GM19397 (cell line): ENCODE measurements around the gene RTP1.
"Not testable (repeated sequence)": the region's sequence is repeated elsewhere in the genome, so short reads cannot be mapped to it uniquely, and the experiment has no call there.

ENCODE experiments used
- ATAC-seq: cut with Tn5 transposase; IDR thresholded peaks from one replicate; pipeline ENCODE4 v1.9.1; 2021; ENCODE audit warnings: mild to moderate bottlenecking, moderate library complexity; ENCODE audit not compliant: unreplicated experiment

Gene RTP1, protein sequence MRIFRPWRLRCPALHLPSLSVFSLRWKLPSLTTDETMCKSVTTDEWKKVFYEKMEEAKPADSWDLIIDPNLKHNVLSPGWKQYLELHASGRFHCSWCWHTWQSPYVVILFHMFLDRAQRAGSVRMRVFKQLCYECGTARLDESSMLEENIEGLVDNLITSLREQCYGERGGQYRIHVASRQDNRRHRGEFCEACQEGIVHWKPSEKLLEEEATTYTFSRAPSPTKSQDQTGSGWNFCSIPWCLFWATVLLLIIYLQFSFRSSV

DNA sequence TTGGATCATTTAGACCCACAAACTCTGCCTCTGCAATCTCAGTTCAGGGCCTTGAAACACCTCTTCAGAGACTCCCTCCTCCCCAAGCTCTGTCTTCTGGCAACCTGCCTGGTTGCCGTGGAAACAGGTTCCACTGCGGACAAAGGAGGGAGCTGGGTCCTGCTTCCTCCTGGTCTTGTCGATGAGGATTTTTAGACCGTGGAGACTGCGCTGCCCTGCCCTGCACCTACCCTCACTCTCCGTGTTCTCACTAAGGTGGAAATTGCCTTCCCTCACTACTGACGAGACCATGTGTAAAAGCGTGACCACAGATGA lies at the start of gene RTP1:
Gene RTP1, plus strand, starts transcription at position 152 of the 315 bp plus-strand sequence. Its CDS starts 30 bp downstream, at position 182.
- ATAC-seq, result no peak

DNA sequence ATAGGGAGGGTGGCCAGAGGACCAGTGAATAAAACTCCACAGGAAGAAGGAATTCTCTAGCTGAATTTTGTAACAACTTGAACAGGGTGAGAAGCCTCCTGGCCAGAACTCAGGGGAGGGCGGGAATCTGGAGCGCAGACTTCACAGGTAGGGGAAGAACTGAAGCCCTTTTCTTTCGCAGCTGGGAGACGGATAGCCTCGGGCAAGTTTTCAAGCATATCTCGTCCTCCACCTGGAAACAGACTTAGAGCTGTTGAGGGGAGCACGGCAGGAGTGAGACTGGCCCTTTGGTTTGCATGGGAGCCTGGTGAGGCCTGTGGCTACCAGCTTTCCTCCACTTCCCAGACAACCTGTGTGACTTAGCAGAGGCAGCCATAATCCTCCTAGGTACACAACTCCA lies 47.1 kb upstream of the RTP1 start:
- ATAC-seq, result no peak

DNA sequence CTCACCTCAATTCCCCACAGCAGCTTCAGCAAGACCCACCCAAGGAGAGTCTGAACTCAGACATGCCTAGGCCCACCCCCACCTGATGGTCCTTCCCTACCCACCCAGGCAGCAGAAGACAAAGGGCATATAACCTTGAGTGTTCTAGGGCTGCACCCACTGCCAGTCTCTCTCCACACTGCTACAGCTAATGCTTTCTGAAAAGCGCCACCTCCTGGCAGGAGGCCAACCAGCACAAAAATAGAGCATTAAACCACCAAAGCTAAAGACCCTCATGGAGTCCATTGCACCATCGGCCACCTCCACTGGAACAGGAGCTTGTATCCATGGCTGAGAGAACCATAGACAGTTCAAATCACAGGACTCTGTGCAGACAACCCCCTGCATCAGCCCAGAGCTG lies 46.7 kb upstream of the RTP1 start:
- ATAC-seq, result no peak

DNA sequence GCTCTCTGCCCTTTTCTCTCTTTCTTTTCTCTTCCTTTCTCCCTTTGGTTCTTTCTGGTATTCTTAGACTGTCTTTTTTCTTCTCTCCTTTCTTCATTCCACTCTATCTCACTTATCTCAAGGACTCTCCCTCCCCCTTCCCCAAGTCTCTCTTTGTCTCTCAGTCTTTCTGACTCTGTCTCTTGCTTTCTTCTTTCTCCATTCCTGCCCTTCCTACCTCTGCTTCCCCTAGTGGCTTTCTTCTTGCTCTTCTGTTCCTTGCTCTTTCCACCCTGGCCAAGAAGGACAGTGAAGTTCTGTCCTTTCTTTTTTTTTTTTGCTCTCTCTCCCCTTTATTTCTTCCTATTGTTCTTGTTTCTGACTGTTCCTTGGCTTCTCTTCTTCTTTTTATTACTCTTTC lies 35.7 kb upstream of the RTP1 start:
- no peak for ATAC-seq

DNA sequence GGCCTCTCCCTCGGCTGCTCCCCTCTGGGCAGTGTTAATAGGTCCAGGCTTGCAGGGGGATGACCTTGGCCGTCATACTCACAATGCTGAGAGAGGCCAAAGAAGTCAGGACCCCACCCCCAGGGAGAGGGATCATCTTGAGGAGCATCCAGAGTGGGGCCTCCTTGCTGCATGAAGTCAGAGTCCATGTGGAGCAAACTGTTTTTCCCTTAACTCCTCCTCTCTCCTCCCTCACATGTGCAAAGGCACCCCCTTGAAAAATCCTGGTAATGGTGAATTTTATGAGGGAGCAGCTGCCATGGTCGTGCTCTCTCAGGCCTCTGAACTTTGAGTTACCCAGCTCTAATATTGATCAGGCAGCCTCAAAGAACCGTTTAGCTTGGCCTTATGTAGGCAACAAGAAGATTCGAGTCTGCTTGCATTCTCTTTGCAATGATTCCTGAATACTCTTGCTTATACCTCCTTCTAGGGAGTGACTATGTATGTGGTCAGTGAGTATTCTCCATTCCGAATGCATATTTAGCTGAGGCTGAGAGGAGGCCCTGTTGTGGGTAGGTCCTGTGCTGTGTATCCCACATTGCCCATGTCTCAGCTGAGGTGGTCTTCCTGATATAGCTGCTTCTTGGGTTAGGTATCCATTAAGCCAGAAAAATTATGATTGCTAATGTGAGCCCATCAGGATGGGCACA lies 34.9 kb upstream of the RTP1 start:
- ATAC-seq, result no peak

DNA sequence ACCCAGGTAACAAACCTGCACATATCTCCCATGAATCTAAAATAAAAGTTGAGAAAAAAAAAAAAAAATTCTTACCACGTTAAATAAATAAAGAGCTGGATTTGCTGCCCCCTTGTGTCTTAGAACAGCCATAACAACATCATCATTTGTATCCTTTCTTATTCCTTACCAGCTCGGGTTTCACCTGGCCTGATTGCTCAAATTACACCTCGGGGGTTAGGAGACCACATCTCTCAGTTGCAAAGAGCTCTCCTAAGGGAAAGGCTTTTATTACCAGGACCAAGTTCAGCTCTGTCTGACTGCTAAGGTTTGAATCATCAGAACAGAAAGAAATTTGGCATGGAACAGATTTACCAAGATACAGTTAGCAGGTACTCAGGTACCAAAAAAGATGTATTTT lies 32.1 kb upstream of the RTP1 start:
- ATAC-seq, result no peak

DNA sequence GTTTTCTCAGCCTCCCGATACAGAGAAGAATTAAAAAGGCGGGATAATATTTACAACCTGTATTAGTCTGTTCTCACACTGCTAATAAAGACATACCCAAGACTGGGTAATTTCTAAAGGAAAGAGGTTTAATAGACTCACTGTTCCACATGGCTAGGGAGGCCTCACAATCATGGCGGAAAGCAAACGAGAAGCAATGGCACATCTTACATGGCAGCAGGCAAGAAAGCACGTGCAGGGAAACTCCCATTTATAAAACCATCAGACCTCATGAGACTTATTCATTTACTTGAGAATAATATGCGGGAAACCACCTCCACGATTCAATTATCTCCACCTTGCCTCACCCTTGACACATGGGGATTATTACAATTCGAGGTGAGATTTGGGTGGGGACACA lies 30.5 kb upstream of the RTP1 start:
- no peak for ATAC-seq

DNA sequence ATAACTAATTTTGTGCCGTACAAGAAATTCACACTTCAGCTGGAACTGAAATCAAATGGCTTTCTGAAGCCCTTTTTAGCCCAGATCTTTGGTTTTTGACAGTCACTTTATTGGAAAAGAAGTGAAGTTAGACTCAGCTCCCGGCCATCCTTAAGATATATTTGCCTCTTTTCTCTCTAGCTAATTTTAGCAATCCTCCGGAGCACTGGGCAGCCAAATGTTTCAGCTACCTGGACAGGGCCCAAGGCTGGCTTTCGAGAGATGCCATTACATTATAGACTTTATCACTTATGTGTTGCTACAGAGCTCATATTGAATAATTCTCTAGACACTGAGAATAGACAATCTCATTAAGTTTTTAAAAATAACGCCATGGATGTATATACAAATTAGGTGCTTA lies 29.5 kb upstream of the RTP1 start:
- no peak for ATAC-seq

DNA sequence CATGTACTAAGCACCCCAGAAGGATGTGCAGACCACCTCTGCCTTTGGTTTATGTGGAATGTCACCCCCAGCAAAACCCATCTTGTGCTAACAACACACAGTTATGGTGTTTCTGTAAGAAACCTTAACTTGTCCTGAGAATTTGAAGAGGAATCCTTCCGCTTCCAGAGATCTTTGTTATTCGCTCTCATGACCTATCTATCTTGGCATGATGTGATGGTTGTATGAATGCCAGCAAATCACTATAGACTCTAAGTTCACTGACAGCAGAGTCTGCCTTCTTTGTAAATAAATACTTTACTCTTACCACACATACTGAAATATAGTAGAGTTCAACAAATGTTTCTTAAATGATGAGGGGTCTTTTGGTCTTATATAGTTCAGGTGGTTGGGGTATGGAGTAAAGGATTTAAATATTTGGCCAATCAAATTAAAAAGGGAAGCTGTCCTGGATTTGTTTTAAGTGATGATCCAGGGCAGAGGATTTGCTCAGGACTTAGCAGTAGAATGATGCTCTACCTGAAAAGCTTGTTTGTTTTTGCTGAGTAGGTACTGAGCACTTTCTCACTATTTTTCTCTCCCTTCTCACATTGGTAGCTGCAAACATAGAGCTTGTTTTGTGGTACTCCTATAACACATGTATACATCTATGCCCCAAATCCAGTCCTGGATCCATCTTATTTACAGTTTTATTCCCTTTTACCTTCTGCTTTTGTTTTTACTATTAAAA lies 27.9 kb upstream of the RTP1 start:
- ATAC-seq, result no peak

DNA sequence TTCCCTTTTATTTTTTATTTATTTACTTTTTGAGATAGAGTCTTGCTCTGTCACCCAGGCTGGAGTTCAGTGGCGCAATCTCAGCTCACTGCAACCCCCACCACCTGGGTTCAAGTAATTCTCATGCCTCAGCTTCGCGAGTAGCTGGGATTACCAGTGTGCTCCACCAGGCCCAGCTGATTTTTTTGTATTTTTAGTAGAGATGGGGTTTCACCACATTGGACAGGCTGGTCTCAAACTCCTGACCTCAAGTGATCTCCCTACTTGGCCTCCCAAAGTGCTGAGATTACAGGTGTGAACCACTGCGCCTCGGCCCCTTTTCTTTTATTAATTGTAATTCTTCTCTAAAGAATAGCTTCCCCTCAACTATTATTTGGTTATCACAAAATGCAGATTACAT lies 26.4 kb upstream of the RTP1 start:
- not testable (repeated sequence) for ATAC-seq

DNA sequence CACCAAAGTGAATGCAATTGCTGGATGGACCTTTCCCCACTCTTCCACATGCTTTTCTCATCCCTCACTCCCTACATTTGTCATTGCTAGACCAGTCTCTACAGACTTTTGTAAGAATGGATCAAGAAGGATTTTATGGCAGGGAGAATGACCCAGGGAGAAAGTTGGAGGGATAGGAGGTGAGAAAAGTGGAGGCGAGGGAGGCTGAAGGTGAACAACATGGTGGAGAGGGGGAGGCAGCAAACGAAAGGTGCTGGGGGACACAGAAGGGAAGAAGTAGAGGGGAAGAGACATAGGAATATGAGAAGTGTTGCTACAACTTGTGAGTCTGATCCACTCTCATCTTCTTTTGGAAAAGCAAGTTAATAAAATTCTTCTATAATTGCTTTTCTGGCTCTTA lies 24.4 kb upstream of the RTP1 start:
- ATAC-seq, result no peak

DNA sequence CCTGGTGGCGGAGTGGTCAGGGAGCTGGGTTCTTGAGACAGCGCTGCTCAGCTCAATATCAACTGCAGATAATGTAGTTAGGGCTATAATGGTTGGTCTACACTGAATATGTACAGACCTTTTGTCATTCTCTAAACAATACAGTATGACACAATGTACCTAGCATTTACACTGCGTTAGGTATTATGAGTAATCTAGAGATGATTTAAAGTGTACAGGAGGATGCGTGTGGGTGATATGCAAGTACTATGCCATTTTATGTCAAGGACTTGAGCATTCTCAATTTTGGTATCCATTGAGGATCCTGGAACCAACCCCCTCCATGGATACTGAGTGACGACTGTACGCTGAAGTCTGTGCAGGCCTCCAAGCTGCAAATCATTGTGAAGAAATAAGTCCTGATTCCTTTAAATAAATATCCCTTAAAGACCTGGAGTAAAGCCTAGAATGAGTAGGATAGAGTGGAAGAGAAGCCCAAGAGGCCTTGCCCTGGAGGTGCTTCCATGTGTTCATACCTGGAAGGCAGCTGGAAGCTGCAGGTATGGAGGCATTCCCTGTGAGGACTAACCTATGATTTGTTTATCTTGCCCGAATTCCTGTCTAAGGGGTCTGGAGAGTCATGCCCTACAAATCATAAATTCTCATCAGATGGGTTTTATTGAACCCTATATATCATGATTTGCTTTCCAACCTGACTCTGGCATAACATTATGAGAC lies 15.7 kb upstream of the RTP1 start:
- no peak for ATAC-seq

DNA sequence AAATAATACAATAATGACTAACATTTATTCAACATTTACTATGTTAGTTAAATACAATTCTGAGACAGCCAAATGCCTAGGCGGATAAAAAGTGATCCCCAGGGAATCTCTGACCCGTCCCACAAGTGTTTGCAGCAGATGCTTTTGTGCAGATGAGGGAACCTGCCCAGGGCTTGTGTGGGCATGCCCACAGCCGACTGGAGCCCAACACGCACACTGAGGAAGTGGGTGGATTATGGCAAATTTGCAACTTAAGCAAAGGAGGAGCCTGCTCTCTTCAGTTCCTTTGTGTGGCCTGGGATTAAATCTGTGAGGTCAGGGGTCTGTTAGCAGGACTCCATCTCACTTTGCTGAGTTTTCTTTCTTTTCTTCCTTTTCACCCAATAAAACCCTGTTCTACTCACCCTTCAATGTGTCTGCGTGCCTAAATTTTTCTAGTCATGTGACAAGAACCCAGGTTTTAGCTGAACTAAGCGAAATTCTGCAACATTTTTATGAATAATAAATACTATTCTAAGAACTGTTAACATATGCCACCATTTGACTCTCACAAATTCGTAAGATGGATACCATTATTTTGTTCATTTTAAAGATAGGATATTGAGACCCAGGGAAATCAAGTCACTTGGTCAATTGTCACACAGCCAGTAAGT lies 13.9 kb upstream of the RTP1 start:
- ATAC-seq, result no peak

DNA sequence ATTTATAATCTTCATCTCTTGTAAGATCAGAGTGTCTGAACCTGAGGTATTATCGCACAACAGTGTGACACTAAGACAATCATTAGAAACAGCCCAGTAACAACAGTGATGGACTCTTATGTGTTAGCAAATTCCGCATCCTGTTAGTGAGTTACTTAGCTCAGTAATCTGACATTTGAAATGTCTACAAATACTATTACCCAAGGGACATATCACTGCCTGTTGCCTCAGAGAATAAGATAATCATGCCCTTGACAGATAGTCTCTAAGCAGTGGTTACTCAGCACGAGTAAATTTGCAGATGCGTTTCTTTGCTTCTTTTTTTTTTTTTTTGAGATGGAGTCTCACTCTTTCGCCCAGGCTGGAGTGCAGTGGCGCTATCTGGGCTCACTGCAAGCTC lies 13.4 kb upstream of the RTP1 start:
- no peak for ATAC-seq

DNA sequence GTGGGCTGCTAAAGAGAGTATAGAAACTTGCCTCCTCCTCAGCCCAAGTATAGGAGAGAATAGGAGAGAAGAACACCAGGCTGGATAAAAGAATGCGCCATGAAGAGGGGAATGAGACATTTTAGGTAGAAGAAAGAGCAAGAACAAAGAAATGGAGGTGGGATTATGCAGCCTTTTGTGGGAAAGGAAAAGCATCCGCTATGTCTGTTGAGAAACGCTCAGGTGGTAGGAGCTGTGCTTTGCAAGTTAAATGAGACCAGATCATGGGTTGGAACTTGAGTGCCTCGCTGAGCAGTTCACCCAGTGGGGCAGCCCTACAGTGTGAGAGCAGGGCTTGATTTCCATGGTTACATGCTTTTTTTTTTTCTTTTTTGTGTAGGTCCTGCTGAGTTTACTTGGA lies 11.5 kb upstream of the RTP1 start:
- no peak for ATAC-seq

DNA sequence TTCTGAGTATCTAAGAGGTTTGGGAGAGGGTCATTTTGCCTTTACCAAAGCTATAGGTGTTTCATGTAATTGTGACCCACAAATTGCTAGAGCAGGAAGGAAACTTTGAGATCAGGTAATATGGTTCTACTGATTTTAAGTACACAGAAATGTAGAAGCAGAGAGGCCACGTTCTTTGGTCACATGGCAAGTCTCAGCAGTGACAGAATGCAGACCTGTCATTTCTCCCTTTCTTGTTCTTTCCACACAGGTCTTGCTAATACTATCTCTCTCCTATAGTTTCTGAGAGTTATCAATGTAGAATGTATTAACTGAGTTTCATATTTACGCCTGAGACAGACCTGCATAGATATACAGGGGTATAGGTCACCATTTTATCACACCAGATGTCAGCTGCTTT lies 10.9 kb upstream of the RTP1 start:
- ATAC-seq, result no peak

DNA sequence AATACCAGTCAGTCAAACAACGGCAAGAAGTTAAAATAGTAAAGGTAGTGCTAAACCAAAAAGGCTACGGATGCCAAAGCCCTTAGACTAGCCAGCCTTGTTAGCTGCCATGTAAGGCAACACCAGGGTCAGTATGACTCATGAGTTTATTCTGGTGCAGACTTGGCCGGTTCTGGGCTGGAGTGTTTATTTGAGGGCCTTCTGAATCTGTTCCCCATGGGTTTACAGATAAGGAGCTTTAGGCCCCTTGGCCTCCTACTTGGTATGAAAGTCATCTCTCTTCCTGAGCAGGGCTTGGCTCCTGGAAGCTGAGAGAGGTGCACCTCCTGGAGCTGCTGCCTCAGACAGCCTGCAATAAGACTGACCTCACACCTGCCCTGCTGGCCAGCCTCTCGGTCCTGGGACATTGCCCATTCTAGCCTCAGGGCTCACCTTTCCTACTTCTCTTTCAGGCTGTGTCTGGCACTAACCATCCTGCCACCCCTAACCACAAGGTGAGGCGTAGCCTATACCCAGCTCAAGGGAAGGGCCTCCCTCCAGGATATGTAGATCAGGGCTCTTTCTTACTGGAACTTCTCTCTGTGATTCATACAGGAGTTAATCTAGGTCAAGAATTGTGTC lies 10.4 kb upstream of the RTP1 start:
- no peak for ATAC-seq

DNA sequence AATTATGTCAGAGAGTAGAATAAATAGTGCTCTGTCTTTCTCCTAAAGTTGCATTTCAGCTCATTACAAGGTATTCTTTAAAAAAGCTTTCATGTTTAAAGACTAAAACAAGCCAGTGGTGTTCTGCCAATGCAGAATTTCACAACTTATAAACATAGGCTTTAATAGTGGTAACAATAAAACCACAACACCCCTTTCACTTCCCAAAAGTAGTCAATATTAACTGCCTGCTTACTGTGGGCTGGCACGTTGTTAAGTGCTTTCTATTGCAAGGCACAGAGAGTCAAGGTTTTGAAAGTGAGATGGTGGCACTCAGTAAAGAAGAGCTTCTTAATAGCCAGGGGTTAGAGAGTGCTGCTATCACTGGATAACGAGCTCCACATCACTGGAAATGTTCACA lies 8.4 kb upstream of the RTP1 start:
- ATAC-seq, result no peak

DNA sequence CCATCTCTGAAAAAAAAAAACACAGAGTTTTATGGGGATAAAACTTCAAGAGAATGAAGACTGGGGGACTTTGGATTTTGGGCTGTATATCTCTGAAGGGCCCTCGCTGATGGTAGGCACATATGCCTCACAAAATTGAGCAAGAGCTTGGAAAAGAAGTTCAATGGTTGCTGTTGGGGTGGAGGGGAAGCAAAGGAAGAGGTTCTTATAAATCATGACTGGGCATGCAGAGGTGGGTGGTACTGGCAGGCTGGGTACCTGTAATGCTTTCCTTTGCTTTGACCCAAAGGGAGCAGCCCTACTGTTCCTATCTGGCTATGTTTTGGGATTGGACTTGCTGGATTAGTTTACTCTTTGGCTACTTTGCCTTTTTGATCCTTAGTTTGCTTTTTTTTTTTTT lies 6.0 kb upstream of the RTP1 start:
- no peak for ATAC-seq

DNA sequence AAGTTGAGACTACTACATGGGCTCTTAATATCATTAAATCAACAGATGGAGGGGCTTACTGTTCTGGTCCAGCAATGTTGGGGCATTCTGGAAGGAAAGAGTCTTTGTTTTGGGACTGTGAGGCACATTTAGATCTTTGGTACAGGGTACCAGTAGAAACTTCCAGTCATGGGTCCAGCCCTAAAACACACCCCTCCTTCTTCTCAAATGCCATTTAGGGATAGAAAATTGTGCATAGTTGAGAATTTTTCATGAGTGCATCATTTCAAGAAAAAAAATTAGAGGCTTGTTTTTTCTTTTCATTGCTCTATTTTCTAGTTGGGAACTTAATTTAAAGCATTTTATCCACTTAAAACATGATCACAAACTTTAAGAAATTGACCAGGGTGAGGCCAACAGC lies 4.1 kb upstream of the RTP1 start:
- ATAC-seq, result no peak
